ENCODE data around the gene ADCYAP1R1.

Gene ADCYAP1R1

DNA sequence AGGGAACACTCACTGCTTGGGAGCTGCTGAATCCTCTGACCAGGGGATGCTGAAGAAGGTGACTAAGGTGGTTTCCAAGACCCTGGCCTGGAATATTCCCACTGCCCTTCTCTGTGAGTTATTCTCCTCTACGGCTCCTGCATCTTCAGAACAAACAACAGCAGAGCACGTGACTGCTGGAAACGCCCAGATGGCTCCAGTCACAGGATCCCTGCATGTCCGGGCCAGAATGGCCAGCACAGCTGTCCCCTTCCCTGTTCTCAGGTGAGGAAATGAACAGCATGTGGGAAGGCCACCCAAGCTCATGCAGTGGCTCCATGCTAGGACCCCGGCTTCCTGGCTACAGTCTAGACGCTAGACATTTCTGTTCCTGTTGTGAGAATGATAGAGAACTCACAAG is 45.3 kb upstream of the ADCYAP1R1 start:
- no peak for TF ChIP-seq RAD21 (IDR thresholded peaks at IDR 0.05; ENCODE audit: low read depth)
- TF ChIP-seq, protein P1, sequence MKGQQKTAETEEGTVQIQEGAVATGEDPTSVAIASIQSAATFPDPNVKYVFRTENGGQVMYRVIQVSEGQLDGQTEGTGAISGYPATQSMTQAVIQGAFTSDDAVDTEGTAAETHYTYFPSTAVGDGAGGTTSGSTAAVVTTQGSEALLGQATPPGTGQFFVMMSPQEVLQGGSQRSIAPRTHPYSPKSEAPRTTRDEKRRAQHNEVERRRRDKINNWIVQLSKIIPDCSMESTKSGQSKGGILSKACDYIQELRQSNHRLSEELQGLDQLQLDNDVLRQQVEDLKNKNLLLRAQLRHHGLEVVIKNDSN (IDR thresholded peaks at IDR 0.05): 0 out of 2 replicates have a peak, but pooled peaks have one; percentile 14

DNA sequence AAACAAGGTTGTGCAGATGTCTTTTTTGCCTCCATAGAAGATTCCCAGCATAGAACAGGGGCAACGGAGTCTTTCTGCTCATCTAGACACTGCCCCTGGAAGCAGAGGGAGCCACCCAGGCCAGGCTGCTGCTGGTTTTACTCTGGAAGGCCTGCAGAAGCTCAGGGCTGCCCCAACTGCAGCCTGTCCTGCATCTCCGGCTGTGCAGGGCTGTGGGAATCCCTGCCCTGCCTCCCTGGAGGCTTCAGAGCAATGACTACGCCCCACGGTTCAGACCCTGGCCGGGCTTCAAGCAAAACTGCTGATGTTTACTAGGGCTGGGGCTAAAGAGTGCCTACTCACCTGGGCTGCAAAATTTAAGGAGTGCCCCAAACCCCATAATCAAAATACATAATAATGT is 44.5 kb upstream of the ADCYAP1R1 start:
- TF ChIP-seq CEBPB (IDR thresholded peaks at IDR 0.05) (no peak), EGR1 (IDR thresholded peaks at IDR 0.05) (no peak), CREB1 (IDR thresholded peaks at IDR 0.05; ENCODE audit: low read depth) (no peak), NFIC (IDR thresholded peaks at IDR 0.05) (no peak), YY1 (IDR thresholded peaks at IDR 0.05; ENCODE audit: low read depth) (no peak), FOXM1 (IDR thresholded peaks at IDR 0.05; ENCODE audit: borderline replicate concordance, low read depth) (no peak), TEAD4 (IDR thresholded peaks at IDR 0.05) (no peak), TAF1 (IDR thresholded peaks at IDR 0.05; ENCODE audit: low read depth) (no peak), TCF12 (IDR thresholded peaks at IDR 0.05; ENCODE audit: low read depth) (no peak)
- TF ChIP-seq, protein P1 (IDR thresholded peaks at IDR 0.05): no peak
- TF ChIP-seq, protein P2, sequence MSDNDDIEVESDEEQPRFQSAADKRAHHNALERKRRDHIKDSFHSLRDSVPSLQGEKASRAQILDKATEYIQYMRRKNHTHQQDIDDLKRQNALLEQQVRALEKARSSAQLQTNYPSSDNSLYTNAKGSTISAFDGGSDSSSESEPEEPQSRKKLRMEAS (IDR thresholded peaks at IDR 0.05): no peak
- TF ChIP-seq, protein P3, sequence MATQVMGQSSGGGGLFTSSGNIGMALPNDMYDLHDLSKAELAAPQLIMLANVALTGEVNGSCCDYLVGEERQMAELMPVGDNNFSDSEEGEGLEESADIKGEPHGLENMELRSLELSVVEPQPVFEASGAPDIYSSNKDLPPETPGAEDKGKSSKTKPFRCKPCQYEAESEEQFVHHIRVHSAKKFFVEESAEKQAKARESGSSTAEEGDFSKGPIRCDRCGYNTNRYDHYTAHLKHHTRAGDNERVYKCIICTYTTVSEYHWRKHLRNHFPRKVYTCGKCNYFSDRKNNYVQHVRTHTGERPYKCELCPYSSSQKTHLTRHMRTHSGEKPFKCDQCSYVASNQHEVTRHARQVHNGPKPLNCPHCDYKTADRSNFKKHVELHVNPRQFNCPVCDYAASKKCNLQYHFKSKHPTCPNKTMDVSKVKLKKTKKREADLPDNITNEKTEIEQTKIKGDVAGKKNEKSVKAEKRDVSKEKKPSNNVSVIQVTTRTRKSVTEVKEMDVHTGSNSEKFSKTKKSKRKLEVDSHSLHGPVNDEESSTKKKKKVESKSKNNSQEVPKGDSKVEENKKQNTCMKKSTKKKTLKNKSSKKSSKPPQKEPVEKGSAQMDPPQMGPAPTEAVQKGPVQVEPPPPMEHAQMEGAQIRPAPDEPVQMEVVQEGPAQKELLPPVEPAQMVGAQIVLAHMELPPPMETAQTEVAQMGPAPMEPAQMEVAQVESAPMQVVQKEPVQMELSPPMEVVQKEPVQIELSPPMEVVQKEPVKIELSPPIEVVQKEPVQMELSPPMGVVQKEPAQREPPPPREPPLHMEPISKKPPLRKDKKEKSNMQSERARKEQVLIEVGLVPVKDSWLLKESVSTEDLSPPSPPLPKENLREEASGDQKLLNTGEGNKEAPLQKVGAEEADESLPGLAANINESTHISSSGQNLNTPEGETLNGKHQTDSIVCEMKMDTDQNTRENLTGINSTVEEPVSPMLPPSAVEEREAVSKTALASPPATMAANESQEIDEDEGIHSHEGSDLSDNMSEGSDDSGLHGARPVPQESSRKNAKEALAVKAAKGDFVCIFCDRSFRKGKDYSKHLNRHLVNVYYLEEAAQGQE (IDR thresholded peaks at IDR 0.05; ENCODE audit: low read depth): no peak

DNA sequence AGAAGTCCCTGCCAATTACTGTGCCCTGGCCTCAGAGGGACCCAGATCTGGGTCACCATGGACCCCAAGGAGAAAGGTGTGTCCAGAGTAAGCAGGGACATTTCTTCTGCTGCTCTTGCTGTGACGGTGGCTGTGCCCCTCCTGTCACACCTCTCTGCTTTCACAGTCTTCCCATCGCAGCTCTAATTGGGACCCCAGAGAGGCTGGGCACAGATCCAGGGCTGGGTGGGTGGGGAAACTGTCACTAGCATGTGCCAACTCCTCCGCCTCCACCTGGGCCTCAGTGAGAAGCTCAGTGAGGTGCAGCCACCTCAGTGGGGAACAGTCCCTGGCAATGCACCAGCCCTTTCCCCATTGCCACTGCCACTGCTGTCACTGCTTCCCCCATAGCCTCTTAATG is 37.3 kb upstream of the ADCYAP1R1 start:
- TF ChIP-seq YY1 (IDR thresholded peaks at IDR 0.05; ENCODE audit: low read depth): no peak
- no peak for TF ChIP-seq RAD21 (IDR thresholded peaks at IDR 0.05; ENCODE audit: low read depth)
- TF ChIP-seq EGR1 (IDR thresholded peaks at IDR 0.05): no peak
- TF ChIP-seq CEBPB (IDR thresholded peaks at IDR 0.05): no peak
- TF ChIP-seq, protein P2 (IDR thresholded peaks at IDR 0.05): no peak
- TF ChIP-seq TCF12 (IDR thresholded peaks at IDR 0.05; ENCODE audit: low read depth): no peak
- TF ChIP-seq FOXM1 (IDR thresholded peaks at IDR 0.05; ENCODE audit: borderline replicate concordance, low read depth): no peak
- no peak for TF ChIP-seq CREB1 (IDR thresholded peaks at IDR 0.05; ENCODE audit: low read depth)

DNA sequence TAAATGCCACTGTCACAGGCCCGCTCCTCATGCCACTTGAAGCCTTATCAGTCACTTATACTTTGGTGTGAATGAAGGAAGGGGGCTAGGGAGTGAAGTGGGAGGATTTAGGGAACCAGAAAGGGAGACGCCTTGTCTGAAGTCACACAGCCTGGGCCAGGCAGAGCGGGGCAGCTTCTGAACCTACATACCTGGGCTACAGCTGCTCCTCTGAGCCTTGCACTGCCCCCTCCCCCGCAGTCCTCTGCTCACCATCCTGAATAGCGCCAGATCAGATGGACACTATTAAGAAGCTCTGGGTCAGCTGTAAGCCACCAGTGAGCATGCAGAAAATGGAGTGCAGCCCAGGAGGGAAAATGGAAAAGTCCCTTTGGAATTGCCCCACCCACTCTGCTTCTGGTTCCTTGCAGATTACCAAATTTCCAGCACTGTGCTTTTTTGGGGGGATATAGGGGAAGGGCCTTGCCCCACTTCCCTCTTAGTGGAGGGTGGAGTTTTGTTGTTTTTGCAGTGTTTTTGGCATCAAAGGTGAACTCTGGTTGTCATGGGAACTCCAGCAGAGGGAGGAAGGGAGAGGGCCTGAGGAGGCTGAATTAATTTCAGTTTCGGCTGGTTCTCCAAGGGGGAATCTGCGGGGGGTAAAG is 35.0 kb upstream of the ADCYAP1R1 start:
- TF ChIP-seq TCF12 (IDR thresholded peaks at IDR 0.05; ENCODE audit: low read depth): no peak
- no peak for TF ChIP-seq NFIC (IDR thresholded peaks at IDR 0.05)
- TF ChIP-seq ZBTB7A (IDR thresholded peaks at IDR 0.05; ENCODE audit: low read depth): no peak
- no peak for TF ChIP-seq RAD21 (IDR thresholded peaks at IDR 0.05; ENCODE audit: low read depth)
- no peak for TF ChIP-seq EP300 (IDR thresholded peaks at IDR 0.05; ENCODE audit: borderline replicate concordance)
- TF ChIP-seq, protein P1 (IDR thresholded peaks at IDR 0.05): no peak
- no peak for TF ChIP-seq CEBPB (IDR thresholded peaks at IDR 0.05)
- no peak for TF ChIP-seq TAF1 (IDR thresholded peaks at IDR 0.05; ENCODE audit: low read depth)

DNA sequence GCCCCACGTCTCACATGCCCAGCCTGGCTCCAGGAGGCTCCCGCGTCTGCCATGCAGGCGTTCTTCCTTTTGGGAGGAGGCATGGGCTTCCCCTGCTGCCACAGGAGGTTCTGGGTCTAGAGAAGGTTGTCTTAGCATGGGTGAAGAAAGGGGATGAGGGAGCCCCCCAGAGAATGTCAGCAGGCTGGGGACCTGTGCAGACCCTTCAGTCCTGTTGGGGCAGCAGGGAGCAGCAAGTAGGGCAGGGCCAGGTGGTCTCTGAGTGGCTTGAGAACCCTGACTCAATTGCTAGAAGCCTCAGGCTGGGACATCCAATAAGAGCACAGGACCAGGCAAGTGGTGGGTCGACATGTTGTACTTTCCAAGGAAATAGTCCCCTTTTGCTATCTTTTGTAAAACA is 34.4 kb upstream of the ADCYAP1R1 start:
- TF ChIP-seq RAD21 (IDR thresholded peaks at IDR 0.05; ENCODE audit: low read depth) (no peak), ZBTB7A (IDR thresholded peaks at IDR 0.05; ENCODE audit: low read depth) (no peak), YY1 (IDR thresholded peaks at IDR 0.05; ENCODE audit: low read depth) (no peak)
- TF ChIP-seq, protein P1 (IDR thresholded peaks at IDR 0.05): no peak

DNA sequence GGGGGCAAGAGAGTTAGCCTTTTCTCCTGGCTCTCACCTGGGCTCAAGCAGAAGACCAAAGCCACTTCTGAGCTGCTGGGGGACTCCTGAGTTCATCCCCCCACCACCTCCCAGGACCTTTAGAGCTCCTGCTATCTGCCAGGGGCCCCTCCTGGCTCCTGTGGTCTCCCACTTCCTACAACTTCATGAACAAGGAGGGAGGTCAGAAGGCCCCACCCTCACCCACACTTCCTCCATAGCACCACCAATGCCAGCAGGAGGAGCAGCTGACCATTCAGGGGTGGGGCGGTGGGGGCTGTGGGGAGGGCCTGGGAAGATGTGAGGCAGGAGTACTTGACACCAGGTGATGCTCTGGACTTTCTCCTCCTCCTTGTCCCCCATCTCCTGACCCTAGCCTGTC is 32.6 kb upstream of the ADCYAP1R1 start:
- TF ChIP-seq, protein P2 (IDR thresholded peaks at IDR 0.05): no peak
- TF ChIP-seq FOXM1 (IDR thresholded peaks at IDR 0.05; ENCODE audit: borderline replicate concordance, low read depth): no peak
- TF ChIP-seq TEAD4 (IDR thresholded peaks at IDR 0.05): no peak
- TF ChIP-seq EP300 (IDR thresholded peaks at IDR 0.05; ENCODE audit: borderline replicate concordance): no peak
- no peak for TF ChIP-seq CREB1 (IDR thresholded peaks at IDR 0.05; ENCODE audit: low read depth)
- no peak for TF ChIP-seq RAD21 (IDR thresholded peaks at IDR 0.05; ENCODE audit: low read depth)
- no peak for TF ChIP-seq TCF12 (IDR thresholded peaks at IDR 0.05; ENCODE audit: low read depth)
- no peak for TF ChIP-seq YY1 (IDR thresholded peaks at IDR 0.05; ENCODE audit: low read depth)
- TF ChIP-seq CEBPB (IDR thresholded peaks at IDR 0.05): no peak
- no peak for TF ChIP-seq ZBTB7A (IDR thresholded peaks at IDR 0.05; ENCODE audit: low read depth)
- TF ChIP-seq, protein P1 (IDR thresholded peaks at IDR 0.05): no peak
- TF ChIP-seq NFIC (IDR thresholded peaks at IDR 0.05): no peak
- TF ChIP-seq, protein P3 (IDR thresholded peaks at IDR 0.05; ENCODE audit: low read depth): no peak
- no peak for TF ChIP-seq TAF1 (IDR thresholded peaks at IDR 0.05; ENCODE audit: low read depth)
- TF ChIP-seq EGR1 (IDR thresholded peaks at IDR 0.05): no peak
